HL-60 (cell line): ENCODE measurements around the gene CYSTM1.

Source experiments
- CTCF ChIP-seq: IDR thresholded peaks from one replicate; pipeline ENCODE4 v1.5.1; 2011; ENCODE audit warnings: low read length, control low read depth, inconsistent platforms; ENCODE audit not compliant: insufficient read depth
- GABPA ChIP-seq: IDR thresholded peaks from 2 replicates; pipeline ENCODE4 v1.6.1; 2012; ENCODE audit warnings: low read depth
- POLR2AphosphoS5 ChIP-seq: IDR thresholded peaks from 2 replicates; pipeline ENCODE4 v1.6.1; 2012; ENCODE audit warnings: low read depth
- REST ChIP-seq: IDR thresholded peaks from 2 replicates; pipeline ENCODE4 v1.6.1; 2012; ENCODE audit warnings: low read depth; ENCODE audit not compliant: insufficient replicate concordance
- SPI1 ChIP-seq: IDR thresholded peaks from 2 replicates; pipeline ENCODE4 v1.6.1; 2012; ENCODE audit warnings: low read depth, mild to moderate bottlenecking, borderline replicate concordance

GRCh38 chr5:140145256-140145655 is 29.7 kb upstream of the CYSTM1 start:
- no peak for TF ChIP-seq CTCF
- no peak for TF ChIP-seq SPI1
- TF ChIP-seq POLR2AphosphoS5 = no peak
- TF ChIP-seq REST = no peak
- TF ChIP-seq GABPA = no peak
